HG02938 (cell line): ENCODE data around the gene SATB2.

Experiments used
- ATAC-seq: cut with Tn5 transposase; IDR thresholded peaks from one replicate; pipeline ENCODE4 v1.9.1; 2021; ENCODE audit warnings: mild to moderate bottlenecking, moderate library complexity; ENCODE audit not compliant: unreplicated experiment

The SATB2 gene

GRCh38 chr2:199465988-199466691, 8.4 kb upstream of the SATB2 start:
- ATAC-seq = no peak

GRCh38 chr2:199465390-199465789, 7.7 kb upstream of the SATB2 start:
- ATAC-seq = no peak

- ATAC-seq = no peak
Observed at GRCh38 chr2:199464606-199465352, 7.0 kb upstream of the SATB2 start.

GRCh38 chr2:199463708-199464605, 6.2 kb upstream of the SATB2 start:
- ATAC-seq = no peak

DNA sequence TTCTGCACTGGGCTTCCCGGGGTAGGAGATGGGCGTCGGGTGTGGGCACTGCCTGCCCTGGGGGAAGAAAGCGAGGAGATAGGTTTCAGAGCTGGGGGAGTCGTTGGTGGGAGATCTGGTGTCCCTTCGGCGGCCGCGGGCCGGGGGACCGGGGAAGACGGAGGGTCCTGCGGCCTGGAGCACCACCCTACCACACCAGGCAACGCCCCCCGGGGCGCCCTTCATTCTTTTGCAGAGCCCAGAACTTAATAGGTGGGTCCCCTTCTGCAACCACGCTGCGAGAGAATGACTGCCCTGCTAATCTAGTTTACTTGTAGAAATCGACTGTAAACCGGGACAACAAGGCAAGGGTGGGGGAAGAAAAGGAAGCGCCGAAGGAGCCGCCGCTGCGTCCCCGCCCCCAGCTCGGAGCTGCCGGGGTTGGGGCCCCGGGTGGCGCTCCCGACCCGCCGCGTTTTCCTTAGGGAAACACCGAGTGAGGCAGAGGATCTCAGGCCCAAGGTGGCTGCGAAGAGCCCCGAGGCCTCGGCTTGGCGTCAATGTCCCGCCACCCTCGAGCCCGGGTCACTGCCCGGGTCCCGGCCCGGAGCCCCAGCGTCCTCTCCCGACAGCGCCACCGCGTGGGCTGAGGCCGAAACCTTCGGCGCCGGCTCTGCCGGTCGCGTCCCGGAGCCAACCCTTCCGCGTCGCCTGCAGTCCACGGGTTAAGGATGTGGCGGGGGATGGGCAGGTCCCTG, 5.4 kb upstream of the SATB2 start:
- no peak for ATAC-seq

GRCh38 chr2:199462347-199462955, 4.7 kb upstream of the SATB2 start:
- no peak for ATAC-seq

DNA sequence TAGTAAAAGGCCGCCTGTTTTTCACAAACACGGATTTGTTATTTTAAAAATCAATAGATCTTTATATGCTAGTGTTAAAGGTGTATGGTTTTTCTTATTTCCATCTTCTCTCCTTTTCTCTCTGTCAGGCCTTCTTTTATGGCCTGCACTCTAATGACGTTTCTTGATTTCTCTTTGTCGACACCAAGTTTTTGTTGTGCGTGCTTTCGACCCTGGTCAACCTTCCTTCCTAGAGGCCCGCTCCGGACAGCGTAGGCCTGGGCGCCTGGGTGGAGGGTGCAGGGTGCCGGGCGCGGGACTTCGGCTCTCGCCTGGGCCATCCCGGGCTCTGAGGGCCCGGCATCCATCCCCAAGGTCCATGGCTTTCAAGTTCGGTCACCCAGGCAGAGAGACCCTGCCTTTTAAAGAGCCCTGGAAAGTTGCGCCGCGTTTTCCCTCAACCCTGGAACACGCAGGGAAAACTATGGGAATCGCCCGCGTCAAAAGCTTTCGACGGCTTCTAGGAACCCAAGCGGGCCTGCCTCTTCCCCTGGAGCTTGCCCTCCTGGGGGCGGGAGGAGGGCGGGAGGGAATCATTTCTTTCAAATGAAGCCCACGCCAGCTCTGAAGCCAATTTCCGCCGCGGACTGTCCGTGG, 4.1 kb upstream of the SATB2 start:
- no peak for ATAC-seq

GRCh38 chr2:199460846-199461710, 3.3 kb upstream of the SATB2 start:
- no peak for ATAC-seq

DNA sequence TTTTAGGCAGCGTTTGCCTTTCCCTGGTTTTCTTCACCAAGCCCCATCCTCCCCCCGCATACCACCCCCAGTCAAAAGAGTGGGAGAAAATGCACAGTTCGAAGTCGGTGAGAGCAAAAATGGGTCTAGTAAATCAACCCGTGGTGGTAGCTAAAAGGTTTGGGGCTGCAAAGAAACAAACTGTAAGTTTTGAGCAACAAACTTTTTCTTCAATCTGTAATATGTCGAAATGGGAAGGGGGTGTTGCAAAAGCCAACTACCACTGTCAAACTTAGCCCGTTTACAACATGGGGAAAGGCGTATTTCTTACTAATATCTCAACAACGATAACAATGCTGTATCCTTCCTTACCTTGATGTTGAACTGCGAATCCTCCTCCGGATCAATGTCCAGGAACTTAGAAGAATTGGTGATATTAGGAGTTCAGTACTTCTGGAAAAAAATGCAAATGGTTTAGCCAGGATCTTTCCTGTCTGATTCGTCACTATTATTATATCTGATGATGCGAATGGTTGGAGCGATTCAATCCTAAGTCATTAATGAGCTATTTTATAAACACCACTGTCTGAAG, 2.4 kb upstream of the SATB2 start:
- no peak for ATAC-seq

DNA sequence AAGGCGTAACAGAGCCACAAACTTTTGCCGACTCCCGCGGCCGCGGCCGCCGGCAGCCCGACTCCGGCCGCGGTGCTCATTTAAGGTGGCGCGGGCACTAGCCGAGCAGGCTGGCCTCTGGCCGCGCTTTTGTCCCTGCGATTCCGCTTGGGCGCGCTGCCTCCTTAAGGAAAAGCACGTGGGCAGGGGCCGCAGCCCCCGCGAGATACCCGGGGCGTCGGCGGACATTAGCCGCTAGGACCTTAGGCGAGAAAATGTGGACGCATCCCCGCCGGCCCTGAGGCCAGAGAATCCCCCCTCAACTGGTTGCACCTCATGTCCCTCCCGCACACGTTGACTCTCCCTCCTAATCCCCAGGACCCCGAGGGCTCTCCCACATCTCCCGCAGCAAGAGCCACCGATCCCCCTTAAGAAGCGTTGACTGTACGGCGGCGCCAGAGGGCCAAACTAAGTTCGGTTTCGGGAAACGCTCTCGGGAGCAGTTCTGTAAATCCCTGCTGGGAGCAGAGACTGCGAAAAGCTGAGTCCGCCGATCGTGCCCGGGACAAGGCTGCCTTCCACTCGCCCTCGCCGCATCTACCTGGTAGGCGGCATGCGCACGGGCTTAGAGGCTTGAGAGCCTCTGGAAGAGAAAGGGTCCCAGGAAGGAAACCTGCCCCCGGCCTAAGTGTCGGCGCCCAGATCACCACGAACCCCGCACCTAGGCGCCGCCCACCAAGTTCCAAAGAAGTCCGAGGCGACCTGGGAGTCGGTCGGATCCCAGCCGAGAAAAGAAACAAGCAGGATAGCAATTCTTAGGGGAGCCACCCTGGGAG, 1.8 kb upstream of the SATB2 start:
- ATAC-seq = peak; percentile 28

- peak; percentile 39 for ATAC-seq
Observed at GRCh38 chr2:199458806-199459285, 1.1 kb upstream of the SATB2 start.

- ATAC-seq = peak; percentile 17
Observed at GRCh38 chr2:199458009-199458805, 468 bp upstream of the SATB2 start.

DNA sequence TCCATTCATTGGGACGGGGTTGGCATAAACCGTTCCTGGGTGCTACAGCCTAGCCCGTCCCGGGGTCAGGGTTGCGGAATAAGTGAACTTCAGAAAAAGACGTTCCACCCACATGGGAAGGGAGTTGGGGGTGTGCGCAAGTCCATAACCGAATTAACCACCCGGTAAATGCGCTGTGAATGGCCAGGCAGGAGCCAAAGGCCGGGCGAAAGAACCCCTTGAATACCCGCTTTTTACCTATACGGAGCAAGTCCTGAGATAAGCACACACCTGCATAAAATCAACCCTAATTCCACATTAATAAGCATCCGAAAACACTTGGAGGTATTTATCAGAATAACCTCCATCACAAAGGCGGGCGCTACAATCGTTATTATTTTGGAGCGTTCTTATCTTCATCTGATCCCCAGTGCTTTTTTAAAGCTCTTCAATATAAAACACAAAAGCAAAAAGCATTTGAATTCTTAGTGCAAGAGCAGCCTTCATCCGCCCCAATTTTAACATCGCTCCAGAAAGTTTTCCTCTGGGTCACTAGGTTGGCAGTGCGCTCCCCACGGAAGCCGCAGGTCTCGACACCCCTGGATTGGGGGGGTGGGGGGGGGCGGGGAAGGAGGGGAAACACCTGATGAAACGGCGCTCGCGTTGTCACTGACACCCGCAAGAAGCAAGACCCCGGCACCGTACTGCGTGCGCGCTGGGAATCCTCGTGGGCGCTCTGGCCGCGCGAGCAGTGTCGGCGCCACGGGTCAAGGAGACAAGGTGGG, 1.2 kb downstream of the SATB2 start:
- ATAC-seq = no peak

- ATAC-seq = no peak
Observed at GRCh38 chr2:199455545-199456382, 2.0 kb downstream of the SATB2 start.

- ATAC-seq = no peak
Observed at GRCh38 chr2:199455210-199455544, 2.6 kb downstream of the SATB2 start.
